Stimulated activated CD8-positive, alpha-beta memory T cell treated with anti-CD3 and anti-CD28 coated beads, Interleukin-15, amount 100 ng/mL, for 48 hours (primary cell): ENCODE results near the gene AK5.

Source experiments
- DNase-seq, 2 donors: peaks; one replicate each; pipeline ENCODE4 v3.0.0-alpha.2; 2020; ENCODE audit warnings: low read depth in 2 of 2

AK5 gene

DNA sequence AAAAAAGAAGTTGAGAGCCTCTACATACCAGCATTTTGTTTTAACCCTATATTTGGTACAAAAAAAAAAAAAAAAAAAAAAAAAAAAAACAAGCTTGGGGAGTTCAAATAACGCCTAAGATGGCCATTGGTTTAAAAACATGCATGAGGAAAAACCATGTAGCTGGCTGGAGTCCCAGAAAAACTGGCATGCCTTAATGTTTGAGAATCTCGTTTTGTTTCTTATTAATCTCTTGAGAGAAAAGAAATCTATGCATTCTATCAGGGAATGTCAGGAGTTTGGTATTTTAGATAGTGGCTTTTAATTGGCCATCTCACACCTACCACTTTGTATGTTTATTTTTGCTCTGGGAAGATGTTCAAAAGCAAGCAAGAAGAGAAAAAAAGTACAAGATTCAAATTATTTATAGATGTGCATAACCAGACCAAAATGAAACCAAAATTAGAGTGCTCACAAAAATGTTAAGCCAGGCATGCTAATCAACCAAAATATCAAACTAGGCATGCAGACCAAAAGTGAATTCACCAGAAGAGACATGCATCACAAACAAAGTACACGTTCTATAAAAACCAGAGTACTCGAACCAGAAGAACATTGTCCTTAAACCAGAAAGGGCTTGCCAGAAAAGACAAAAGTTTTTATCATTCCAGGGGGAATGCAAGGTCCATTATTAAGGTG lies 156.6 kb downstream of the AK5 start:
- no peak for DNase-seq

DNA sequence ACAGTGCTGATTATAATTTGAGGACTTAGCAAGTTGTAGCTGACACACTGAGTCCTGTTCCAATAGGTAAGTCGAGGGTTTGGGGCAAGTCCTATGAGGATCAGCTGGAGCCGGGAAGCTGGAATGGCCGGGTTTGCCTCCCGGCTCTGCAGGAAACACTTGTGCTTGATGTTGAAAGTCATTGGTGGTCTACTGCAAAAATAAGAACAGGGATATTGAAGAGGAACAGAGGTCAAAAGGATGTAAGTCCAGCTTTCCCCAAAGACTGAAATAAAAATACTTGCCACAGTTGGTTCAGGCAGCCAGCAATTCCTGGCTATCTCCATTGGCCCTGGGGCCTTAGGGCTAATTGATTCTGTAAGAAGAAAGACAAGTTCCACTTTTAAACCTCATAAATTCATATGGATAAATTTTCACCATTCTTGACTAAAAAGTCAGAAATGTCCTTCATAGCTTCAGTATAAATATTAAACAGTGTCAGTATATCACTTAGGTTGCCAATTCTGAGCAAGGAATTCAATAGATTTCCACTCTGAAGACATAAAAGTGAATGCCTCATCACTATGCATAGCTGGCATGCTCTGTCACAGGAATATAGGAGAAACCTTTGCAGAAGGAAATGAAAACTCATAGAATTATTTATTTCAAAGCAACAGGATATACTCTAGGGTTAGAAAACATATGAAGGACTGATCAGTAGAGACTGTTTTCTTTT lies 165.2 kb downstream of the AK5 start:
- no peak for DNase-seq

DNA sequence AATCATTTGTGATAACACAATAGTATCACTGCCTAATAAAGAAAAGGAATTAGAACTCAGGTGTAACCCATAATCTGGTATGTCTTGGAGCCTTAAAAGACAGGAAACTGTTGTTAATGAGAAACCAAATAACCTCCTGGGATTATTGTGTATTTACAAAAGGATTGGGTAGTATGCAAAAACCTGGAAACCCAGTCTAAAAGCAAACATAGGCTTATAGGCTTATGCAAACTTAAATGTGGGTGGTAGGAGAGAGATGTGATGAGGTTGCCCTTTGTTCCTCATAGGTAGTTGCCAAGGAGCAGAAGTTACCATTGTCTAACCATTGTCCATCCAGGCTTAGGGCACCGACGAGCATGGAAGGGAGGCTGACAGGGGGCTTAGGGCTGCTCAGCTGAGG lies 165.8 kb downstream of the AK5 start:
- DNase-seq = no peak

DNA sequence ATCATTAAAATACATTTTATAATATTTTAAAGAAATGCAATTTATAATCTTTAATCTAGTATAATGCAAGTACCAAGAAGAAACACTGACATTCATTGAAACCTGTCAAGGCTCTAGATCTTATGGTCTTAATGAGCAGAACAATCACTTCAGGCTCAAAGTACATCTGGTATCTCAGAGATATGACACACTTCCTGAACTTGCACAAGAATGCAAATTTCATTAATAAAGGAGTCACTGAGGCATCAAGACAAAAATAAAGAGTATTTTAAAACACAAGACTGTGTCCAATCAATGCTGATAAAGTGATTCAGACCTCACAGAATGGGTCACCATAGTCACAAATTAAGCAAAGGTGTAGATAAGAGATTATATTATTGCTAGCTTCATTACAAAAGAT lies 178.1 kb downstream of the AK5 start:
- DNase-seq = no peak

DNA sequence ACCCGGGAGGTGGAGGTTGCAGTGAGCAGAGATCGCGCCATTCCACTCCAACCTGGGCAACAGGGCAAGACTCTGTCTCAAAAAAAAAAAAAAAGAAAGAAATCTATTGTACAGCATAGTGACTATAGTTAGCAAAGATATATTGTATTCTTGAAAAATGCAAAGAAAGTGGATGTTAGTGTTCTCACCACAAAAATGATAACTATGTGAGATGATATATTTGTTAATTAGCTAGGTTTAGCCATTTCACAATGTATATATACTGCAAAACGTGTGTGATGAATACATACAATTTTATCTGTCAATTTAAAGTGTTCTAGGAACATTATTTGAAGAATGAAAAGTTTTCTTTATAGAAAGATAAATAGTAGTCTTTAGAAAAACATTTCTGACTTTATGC lies 179.9 kb downstream of the AK5 start:
- no peak for DNase-seq

DNA sequence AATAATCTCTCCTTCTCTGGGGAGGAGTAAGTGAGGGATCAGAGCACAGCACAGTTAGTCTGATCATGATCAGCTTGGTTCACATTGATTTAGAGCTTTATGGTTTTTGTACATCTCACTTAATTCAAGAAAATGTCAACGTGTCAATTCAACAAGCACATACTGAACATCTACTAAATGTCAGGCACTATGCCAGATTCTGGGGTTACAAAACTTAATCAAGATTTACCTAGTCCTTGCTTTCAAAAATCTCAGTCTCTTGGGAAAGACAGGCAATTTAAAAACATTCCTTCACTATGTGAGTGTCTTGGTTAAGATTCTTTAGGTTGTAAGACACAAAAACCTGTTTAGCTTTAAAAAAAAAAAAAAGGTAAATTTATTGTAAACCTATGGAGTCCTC lies 181.4 kb downstream of the AK5 start:
- DNase-seq = no peak

DNA sequence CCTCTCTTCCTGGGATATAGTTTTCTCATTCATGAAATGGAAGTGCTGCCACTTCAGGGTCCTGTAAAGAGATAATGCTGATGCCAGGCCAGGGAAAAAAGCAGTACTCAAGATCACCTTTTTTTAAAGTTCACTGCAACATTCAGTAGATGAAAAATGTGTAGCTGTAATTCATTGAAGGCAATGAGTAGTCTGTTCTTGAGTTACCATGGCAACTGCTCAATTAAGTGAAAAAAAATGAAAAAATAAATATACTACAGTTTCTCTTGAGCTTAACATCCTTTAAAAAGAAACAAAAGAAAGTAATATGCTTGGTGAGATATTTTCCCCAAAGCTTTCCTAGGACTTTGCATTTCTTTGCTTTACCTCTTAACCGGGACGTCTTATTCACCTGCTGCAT lies 183.3 kb downstream of the AK5 start:
- DNase-seq = no peak

DNA sequence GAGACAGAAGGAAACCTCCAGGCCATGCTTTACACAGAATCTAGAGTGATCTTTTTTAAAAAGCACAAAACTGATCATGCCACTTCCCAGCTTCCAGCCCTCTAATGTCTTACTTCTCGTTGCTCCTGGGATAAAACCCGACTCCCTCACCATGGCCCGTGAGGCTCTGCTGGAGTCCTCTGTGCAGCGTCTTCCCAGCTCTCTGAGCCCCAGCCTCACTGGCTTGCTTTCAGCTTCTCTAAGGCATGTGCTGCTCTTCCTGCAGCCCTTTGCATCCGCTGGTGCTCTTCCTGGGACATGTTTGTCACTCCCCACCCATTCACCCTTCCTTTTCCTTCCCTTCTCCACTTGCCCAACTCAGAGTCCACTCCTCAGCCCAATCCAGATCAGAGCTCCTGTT lies 184.1 kb downstream of the AK5 start:
- no peak for DNase-seq

DNA sequence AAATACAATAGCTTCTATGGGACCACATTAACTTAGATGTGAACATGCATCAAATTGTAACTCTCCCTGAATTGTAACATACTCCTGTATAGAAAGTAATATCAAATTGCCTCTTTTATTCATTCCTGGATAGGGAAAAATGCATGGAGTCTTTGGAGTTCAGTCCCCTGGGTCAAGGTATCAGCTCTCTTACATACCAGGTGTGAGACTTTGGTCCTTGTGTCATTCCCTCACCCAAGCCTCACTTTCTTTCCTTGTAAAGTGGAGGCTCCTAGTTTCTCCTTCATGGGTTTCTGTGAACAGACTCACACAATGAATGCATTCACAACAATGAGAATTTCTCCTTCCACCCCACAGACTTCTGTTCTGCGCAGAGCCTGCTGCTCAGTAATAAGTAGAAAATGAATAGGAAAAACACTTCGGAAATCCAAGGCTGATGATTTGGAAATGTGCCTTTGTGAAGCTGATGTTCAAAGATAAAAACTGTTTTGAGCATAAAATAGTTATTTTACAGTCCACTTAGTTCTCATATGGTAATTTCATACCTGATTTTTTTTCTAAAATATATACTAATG lies 185.3 kb downstream of the AK5 start:
- DNase-seq = no peak

DNA sequence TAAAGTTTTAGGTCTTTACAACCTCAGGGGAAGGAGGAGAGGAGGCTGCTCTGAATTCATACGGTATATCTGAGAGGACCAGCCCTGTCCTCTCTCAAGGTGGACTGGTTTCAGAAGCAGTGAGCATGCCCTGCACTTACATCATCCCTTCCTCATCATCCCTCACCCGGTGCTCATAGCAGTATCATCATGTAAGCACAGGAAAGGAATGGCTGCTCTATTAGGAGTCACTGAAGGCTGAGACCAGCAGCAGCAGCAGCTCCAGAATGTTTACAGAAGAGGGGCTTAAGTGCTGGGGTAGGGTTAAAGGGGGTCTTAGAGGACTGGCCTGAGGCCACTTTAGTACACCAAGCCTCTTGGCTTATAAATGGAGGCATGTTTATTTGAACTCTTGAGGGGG lies 185.9 kb downstream of the AK5 start:
- no peak for DNase-seq

DNA sequence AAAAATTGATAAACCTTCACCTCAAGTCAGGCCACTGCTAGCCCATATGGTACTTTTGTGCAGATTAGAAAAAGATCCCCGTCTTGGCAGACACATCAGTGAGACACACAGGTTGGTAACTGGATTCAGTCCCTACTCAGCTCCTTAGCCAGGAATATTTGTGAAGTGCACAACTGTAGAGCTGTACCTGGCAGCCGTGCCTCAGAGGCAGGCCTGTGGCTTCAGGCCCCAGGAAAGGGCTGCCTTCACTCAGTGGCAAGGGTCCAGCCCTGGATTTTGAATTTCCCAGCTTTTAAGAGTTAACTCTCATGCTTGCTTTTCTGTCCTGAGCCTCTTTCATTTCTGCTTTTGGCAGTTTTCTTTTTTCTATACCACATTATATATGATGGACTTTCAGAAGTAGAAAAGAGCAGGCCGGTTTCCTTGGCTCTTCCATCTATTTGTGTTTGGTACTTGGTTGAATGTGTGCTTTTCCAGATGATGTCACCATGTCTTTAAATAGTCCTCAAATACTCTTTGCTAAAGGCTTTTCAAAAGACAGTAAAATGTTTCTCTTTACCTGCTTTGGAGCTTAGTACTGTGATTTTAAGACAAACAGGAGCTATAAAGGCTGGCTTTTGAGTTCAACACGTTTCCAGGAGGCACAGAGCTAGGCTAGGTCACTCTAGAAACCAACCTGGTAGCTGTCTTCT lies 186.6 kb downstream of the AK5 start:
- DNase-seq = no peak

DNA sequence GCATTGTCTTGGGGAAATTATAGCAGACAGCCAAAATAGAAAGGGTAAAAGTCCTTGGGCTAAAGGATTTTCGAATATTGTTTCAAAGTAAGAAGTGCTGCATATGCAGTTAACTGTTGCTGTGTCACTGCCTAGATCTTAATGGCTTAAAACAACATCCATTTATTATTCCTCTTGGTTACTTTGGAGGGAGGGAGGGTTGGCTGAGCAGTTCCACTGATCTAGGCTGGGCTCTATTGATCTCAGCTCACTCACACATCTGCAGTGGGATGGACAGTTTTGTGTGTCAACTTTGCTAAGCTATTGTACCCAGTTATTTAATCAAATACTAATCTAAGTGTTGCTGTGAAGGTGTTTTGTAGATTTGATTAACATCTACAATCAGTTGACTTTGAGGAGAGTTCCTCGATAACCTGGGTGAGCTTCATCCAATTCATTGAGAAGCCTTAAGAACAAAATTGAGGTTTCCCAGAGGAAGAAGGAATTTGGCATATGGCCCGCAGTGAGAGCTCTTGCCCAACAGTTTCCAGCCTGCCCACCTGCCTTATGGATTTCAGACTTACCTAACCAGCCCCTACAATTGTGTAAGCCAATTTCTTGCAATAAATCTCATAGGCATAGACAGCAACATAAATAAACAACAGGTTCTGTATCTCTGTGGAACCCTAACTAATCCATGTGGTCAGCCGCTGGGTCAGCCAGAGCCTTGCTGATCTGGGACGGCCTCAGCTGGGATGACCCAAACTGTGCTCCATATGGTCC lies 187.3 kb downstream of the AK5 start:
- no peak for DNase-seq

DNA sequence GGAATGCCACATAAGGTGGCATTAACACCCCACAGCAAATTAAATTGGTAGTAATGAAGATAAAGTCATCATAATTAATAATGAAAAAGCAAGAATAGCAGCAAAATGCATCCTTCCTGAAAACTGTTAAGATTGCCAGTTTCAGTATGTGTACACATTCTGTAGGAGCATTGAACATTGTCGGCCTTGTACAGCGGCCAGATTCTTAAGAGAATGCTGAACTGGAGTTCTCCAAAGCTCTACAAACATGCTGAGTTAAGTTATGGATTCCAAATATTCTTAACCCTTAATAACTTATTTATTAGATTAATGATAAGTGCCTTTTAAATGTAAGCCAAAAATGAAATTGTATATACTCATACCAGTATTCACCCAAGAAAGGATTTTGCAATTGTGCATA lies 189.9 kb downstream of the AK5 start:
- no peak for DNase-seq

DNA sequence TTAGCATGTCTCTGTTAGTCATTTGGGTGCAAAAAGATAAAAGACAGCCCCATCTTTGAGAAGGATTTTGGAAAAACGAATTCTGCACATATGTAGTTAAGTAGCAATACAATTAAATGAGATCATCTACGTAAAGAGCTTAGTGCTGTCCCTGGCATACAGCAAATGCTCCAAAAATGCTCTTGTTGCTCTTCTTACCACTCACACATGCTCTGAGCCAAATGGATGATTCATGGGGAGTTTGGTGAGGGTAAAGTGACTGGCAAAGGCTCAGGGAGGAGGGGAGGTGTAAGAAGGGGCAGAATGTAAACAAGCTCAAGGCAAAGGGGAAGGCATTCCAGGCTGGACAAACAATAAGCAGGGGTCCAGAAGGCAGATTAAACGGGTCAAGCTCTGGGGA lies 191.9 kb downstream of the AK5 start:
- no peak for DNase-seq

DNA sequence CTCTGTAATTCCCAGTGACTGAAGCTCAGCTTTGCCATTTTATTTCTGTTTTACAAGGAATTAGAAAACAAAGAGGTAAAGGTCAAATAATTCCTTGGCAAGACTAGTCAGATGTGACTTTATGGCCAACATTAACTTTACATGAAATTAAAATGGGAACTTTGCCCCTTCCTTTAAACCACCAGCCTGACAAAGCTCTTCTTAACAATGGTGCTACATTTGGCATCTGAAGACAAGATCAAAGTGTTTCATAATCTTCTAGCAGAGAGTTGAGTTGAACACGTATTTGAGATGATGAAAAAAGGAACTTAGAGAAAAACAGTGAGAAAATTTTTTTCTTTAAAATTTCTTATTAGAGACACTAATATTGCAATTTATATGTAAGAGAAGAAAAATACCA lies 193.8 kb downstream of the AK5 start:
- DNase-seq = no peak

DNA sequence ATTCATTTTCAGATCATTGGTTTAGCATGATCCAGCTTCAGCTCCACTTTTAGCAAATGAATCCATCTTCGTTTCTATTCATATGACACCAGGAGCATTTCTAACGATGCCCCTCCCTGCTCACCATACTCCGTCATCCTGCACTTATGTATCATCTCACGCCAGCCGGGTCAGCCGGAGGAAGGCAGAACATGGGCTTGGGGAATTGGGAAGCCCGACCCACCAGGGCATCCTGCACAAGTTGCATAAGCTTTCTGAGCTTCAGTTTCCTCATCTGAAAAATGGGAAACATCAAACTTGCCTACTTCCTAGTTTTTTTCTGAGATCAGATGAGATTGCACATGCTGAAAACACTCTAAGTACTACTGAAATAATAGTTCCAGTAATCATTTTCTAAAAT lies 194.7 kb downstream of the AK5 start:
- DNase-seq = no peak

DNA sequence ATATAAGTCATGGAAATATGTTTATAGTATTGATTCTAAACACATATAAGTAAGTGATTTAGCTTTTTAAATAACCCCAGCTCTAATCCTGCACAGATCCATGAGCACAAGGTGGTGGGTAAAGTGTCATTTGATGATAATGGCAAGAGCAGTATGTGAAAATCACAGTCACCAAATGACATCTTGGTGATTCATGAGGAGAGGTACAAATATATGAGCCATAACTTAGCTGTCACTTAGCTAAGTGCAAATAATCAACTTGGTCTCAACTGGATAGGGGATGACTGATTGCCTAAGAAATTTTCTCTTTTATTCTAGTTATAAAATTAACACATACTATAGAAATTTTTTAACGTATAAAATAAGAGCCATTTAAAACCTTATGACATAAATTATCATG lies 202.5 kb downstream of the AK5 start:
- no peak for DNase-seq

DNA sequence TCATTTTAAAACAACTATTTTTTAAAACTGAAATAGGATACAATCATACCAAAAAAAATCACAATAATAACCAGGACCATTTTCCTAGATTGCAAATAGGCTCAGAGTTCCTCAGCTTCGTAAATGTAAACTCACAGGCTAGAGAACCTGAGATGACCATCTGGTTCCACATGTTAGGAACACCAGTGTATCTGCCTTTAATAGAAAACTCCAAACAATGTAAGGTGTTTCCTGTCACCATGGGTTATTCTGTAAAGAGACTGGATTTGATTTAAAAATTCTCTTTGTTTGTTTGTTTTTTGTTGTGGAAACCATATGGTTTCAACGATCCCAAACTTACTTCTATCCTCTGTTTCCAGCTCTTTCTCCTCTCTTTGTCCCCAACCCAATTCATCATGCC lies 203.1 kb downstream of the AK5 start:
- no peak for DNase-seq

DNA sequence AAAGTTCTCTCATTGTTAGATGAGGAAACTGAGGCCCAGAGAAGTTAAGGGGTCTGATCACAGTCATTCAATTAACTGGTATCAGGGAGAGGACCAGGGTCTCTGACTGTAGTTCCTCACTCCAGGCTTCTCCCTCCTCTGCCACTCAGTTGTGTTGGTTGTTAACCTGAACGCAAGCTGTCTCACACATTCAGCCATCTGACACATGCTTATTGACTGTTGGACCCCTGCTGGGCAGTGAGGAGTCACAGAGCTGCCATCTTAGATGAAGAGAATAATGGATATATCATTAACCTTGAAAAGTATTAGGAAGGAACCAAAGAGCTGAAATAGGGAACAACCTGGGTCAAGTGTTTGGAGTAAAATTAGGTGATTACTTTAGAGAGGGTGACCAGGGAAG lies 205.8 kb downstream of the AK5 start:
- DNase-seq = no peak

DNA sequence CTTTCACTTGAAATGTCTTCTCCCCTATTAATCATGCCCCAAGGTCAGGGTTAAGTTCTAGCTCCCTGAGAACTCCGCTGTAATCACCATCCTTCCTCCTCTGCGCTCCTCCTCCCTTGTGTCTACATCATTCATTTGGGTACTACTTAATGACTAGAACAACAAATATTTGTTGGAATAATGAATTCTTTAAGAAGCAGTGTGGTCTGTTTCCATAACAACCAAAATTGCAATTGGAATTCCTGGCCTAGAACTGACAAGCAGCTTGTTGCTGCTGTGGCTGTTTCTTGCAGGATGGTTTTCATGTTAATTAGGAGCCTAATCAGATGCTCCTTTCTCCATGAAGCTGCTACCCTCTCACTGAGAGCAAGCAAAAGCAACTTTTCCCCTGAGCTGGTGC lies 208.1 kb downstream of the AK5 start:
- no peak for DNase-seq

DNA sequence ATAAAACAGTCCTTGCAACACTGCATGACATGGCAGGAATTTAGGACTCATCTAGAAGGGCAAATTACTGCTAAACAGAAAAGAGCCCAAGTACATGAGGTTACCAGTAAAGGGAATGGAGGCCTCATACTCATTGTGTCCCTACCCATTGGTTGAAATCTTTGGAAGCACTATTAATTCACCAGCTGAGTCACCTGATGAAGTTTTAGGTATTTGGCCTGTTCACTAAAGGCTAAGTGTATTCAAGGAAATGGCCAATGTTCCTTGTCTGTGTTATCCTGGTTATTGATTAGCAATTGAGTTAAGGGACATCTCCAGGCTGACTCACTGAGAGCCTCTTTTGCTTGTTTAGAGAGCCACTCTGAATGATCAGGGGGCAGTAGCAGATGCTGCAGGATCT lies 212.2 kb downstream of the AK5 start:
- DNase-seq = no peak

DNA sequence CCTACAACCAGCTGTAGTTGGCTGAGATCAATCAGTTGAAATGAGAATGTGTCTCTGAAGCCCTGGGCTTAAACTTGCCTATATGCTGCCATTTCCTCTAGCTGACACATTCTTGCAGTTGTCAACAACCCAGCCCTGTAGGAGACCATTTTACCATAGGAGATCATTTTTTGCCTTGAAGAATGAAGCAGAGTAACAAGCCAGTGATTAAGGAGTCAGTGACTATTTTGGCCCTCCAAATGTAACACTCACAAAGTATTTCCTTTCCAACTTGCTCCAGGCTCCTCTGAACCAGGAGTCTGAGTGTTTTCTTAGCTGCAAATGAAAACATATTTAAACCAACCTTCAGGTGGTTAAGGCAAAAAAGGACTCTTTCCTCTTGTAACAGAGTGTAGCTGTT lies 217.1 kb downstream of the AK5 start:
- no peak for DNase-seq
